Measurements from ENCODE around the gene KCNG4.
A peak's percentile ranks its signal among the peaks of the same experiment; 100 is the strongest.

KCNG4 gene

GRCh38 chr16:84266451-84266850 lies 26.6 kb upstream of the KCNG4 start:
- no peak for TF ChIP-seq CTCF (IDR thresholded peaks at IDR 0.05; ENCODE audit: insufficient read depth, low read depth, low read length, missing control alignments)
- H3K4me3 ChIP-seq (ENCODE audit: low read depth, low read length) = no peak overlapping the region
- DNase-seq (ENCODE audit: low read depth) = peak; percentile 63

- no peak for DNase-seq (ENCODE audit: low read depth)
- TF ChIP-seq CTCF (IDR thresholded peaks at IDR 0.05; ENCODE audit: insufficient read depth, low read depth, low read length, missing control alignments) = no peak
- H3K4me3 ChIP-seq (ENCODE audit: low read depth, low read length) = no peak overlapping the region
Measured at GRCh38 chr16:84262939-84263338, 23.1 kb upstream of the KCNG4 start.

GRCh38 chr16:84262031-84262430 lies 22.2 kb upstream of the KCNG4 start:
- TF ChIP-seq CTCF (IDR thresholded peaks at IDR 0.05; ENCODE audit: insufficient read depth, low read depth, low read length, missing control alignments) = no peak
- no peak overlapping the region for H3K4me3 ChIP-seq (ENCODE audit: low read depth, low read length)
- DNase-seq (ENCODE audit: low read depth) = no peak

- DNase-seq (ENCODE audit: low read depth) = no peak
- no peak for TF ChIP-seq CTCF (IDR thresholded peaks at IDR 0.05; ENCODE audit: insufficient read depth, low read depth, low read length, missing control alignments)
Measured at GRCh38 chr16:84260766-84261554, 21.1 kb upstream of the KCNG4 start.

GRCh38 chr16:84259691-84260090 lies 19.9 kb upstream of the KCNG4 start:
- H3K4me3 ChIP-seq (ENCODE audit: low read depth, low read length) = no peak overlapping the region
- no peak for DNase-seq (ENCODE audit: low read depth)
- TF ChIP-seq CTCF (IDR thresholded peaks at IDR 0.05; ENCODE audit: insufficient read depth, low read depth, low read length, missing control alignments) = no peak

More at GRCh38 chr16:84260766-84261554, 21.1 kb upstream of the KCNG4 start:
- H3K4me3 ChIP-seq (ENCODE audit: low read depth, low read length) = no peak overlapping the region

- no peak for DNase-seq (ENCODE audit: low read depth)
- no peak for TF ChIP-seq CTCF (IDR thresholded peaks at IDR 0.05; ENCODE audit: insufficient read depth, low read depth, low read length, missing control alignments)
- H3K4me3 ChIP-seq (ENCODE audit: low read depth, low read length) = no peak overlapping the region
Measured at GRCh38 chr16:84258266-84258665, 18.5 kb upstream of the KCNG4 start.

Data from GM12865 (cell line).